ENCODE results near the gene ALS2CL. TPM values are rescaled to one million over a fixed set of nuclear protein-coding genes. Genes with fewer than 3 reads are reported as not detected.
A peak's percentile ranks its signal among the peaks of the same experiment; 100 is the strongest.

ALS2CL gene
- total and polyA plus RNA-seq, 12 donors, result 15.6 to 102 (median 21.6) TPM

- Histone ChIP-seq H3K4me1 (peaks cover 0 to 14% (median 0%) of the 10 kb centered on the region in 9 donors), H3K4me3 (no peak overlapping the region), H3K9me3 (no peaks in the 10 kb centered on the region), H3K27ac (no peak overlapping the region), H3K27me3 (no peaks in the 10 kb centered on the region), H3K36me3 (no peaks in the 10 kb centered on the region)
- WGBS, 2 donors, result 32 to 48% methylated on average over 2 of the region's 2 CpGs
- ATAC-seq (no peak), DNase-seq (no peak)
- intact Hi-C loops (cut with DNase I), result loop anchor here in 1 of 10 donors (10.0 kb wide), 1 partner anchor 140 kb away; no protein-coding TSS in a partner anchor
- TF ChIP-seq CTCF (IDR thresholded peaks at IDR 0.05), result no peak
Observed at GRCh38 chr3:46624533-46624932, 68.9 kb downstream of the ALS2CL start.

- no peak for DNase-seq
- no peaks in the 10 kb centered on the region for H3K9me3 ChIP-seq
- H3K27ac ChIP-seq, result no peak overlapping the region
- ATAC-seq, result peak in 2 of 8 donors; percentile 45 to 52
- WGBS, 2 donors, result 63 to 72% methylated on average over 8 of the region's 8 CpGs
- no peak overlapping the region for H3K4me3 ChIP-seq
- TF ChIP-seq CTCF (IDR thresholded peaks at IDR 0.05), result no peak
- peaks cover 0 to 8% (median 0%) of the 10 kb centered on the region in 9 donors for H3K4me1 ChIP-seq
- intact Hi-C loops (cut with DNase I), result loop anchor here in 1 of 10 donors (10.0 kb wide), 1 partner anchor 135 kb away; no protein-coding TSS in a partner anchor
- H3K36me3 ChIP-seq, result no peaks in the 10 kb centered on the region
- peaks cover 0 to 6% (median 0%) of the 10 kb centered on the region in 7 donors for H3K27me3 ChIP-seq
Observed at GRCh38 chr3:46619845-46620778, 73.4 kb downstream of the ALS2CL start.

Other genes starting within 250 kb of the ALS2CL start
- gene LTF, start 228.8 kb downstream of the ALS2CL start, total RNA-seq, result 1 to 10 TPM; 1.7 to 7.7 (median 3.1) TPM
- 1 to 10 TPM; 2.6 to 3.0 TPM for gene LTF, start 228.8 kb downstream of the ALS2CL start, polyA plus RNA-seq
- gene RTP3, start 195.7 kb downstream of the ALS2CL start, total RNA-seq, result not detected
- gene RTP3, start 195.7 kb downstream of the ALS2CL start, polyA plus RNA-seq, result not detected
- gene LRRC2, start 127.4 kb downstream of the ALS2CL start, total RNA-seq, result 100 to 1,000 TPM; 103 to 163 (median 128) TPM
- gene LRRC2, start 127.4 kb downstream of the ALS2CL start, polyA plus RNA-seq, result 10 to 100 TPM; 10.7 to 49.8 TPM
- under 1 TPM in 1 of 10 donors, not detected in 9; 0.19 TPM for gene FAM240A, start 81.2 kb downstream of the ALS2CL start, total RNA-seq
- gene FAM240A, start 81.2 kb downstream of the ALS2CL start, polyA plus RNA-seq, result not detected
- gene TMIE, start 7.7 kb upstream of the ALS2CL start, total RNA-seq, result 1 to 10 TPM in 1 of 10 donors, under 1 TPM in 8, not detected in 1; 0.21 to 1.1 (median 0.48) TPM
- 1 to 10 TPM in 1 of 2 donors, under 1 TPM in 1; 0.39 to 1.2 TPM for gene TMIE, start 7.7 kb upstream of the ALS2CL start, polyA plus RNA-seq
- gene PRSS50, start 24.2 kb upstream of the ALS2CL start, total RNA-seq, result under 1 TPM in 8 of 10 donors, not detected in 2; 0.09 to 0.37 (median 0.25) TPM
- under 1 TPM; 0.43 to 0.88 TPM for gene PRSS50, start 24.2 kb upstream of the ALS2CL start, polyA plus RNA-seq
- gene MYL3, start 169.8 kb upstream of the ALS2CL start, total RNA-seq, result 1,000 to 10,000 TPM; 5,377 to 9,904 (median 7,431) TPM
- 1,000 to 10,000 TPM; 7,541 to 8,578 TPM for gene MYL3, start 169.8 kb upstream of the ALS2CL start, polyA plus RNA-seq
- gene PTH1R, start 184.0 kb upstream of the ALS2CL start, total RNA-seq, result 10 to 100 TPM in 2 of 10 donors, 1 to 10 TPM in 8; 1.5 to 18.5 (median 3.0) TPM
- 10 to 100 TPM; 12.8 to 89.8 TPM for gene PTH1R, start 184.0 kb upstream of the ALS2CL start, polyA plus RNA-seq

All from heart right ventricle (tissue), 16 donors.